SKM-1 treated with dmso at 0.1 percent for 144 hours (cell line): ENCODE measurements around the gene SDHAF1.
"Not testable (repeated sequence)": the region's sequence is repeated elsewhere in the genome, so short reads cannot be mapped to it uniquely, and the experiment has no call there.

Experiments
- DNase-seq: peaks from one replicate; lab custom pipeline; 2025; ENCODE audit not compliant: unreplicated experiment; lab: John Stamatoyannopoulos, UW

SDHAF1 gene

GRCh38 chr19:36014012-36014924, 19.3 kb downstream of the SDHAF1 start, which contains the start of gene ALKBH6:
ALKBH6 (minus strand) TSS chr19:36014213; CDS start chr19:36013397, 816 bp downstream.
- DNase-seq, result peak; percentile 98

- no peak for DNase-seq
Measured at GRCh38 chr19:36019061-36019670, 24.2 kb downstream of the SDHAF1 start.

GRCh38 chr19:36023432-36023831, 28.4 kb downstream of the SDHAF1 start:
- no peak for DNase-seq

GRCh38 chr19:36025541-36025940, 30.6 kb downstream of the SDHAF1 start:
- no peak for DNase-seq

GRCh38 chr19:36026091-36026876, 31.3 kb downstream of the SDHAF1 start:
- no peak for DNase-seq

GRCh38 chr19:36027696-36028095, 32.7 kb downstream of the SDHAF1 start:
- no peak for DNase-seq

GRCh38 chr19:36028313-36029041, 33.5 kb downstream of the SDHAF1 start:
- DNase-seq, result no peak

- DNase-seq, result no peak
Measured at GRCh38 chr19:36030264-36031148, 35.5 kb downstream of the SDHAF1 start.

GRCh38 chr19:36031308-36031707, 36.3 kb downstream of the SDHAF1 start:
- no peak for DNase-seq

GRCh38 chr19:36032251-36033104, 37.5 kb downstream of the SDHAF1 start, which contains the start of gene CLIP3:
CLIP3 (minus strand) TSS chr19:36032873; CDS start chr19:36032357, 516 bp downstream.
- DNase-seq, result no peak

GRCh38 chr19:36040495-36040894, 45.5 kb downstream of the SDHAF1 start:
- DNase-seq, result no peak

GRCh38 chr19:36041092-36041491, 46.1 kb downstream of the SDHAF1 start:
- not testable (repeated sequence) for DNase-seq

- DNase-seq, result no peak
Measured at GRCh38 chr19:36041831-36042230, 46.8 kb downstream of the SDHAF1 start.

GRCh38 chr19:36043952-36044351, 49.0 kb downstream of the SDHAF1 start:
- DNase-seq, result no peak
